Testis (tissue), 3 donors: ENCODE results near the gene ISX. TPM values are rescaled to one million over a fixed set of nuclear protein-coding genes. Genes with fewer than 3 reads are reported as not detected.

Source experiments
- DNase-seq: peaks from one replicate; pipeline ENCODE4 v3.0.0-alpha.2; 2019
- H3K27ac ChIP-seq, 2 donors: fragments of 200-600 bp; sonication (generic); one replicate each; pipeline ENCODE4 v1.5.1; 2019
- H3K27me3 ChIP-seq: fragments of 200-600 bp; sonication (generic); one replicate; pipeline ENCODE4 v1.5.1; 2019
- H3K36me3 ChIP-seq: fragments of 200-600 bp; sonication (generic); one replicate; pipeline ENCODE4 v1.5.1; 2017; ENCODE audit warnings: low read depth; ENCODE audit errors: missing control alignments
- H3K4me1 ChIP-seq: fragments of 200-600 bp; sonication (generic); one replicate; pipeline ENCODE4 v1.5.1; 2019
- H3K4me3 ChIP-seq, 2 donors: fragments of 200-600 bp; sonication (generic); one replicate each; pipeline ENCODE4 v1.5.1; 2017 to 2019
- H3K9me3 ChIP-seq: fragments of 200-600 bp; sonication (generic); one replicate; pipeline ENCODE4 v1.5.1; 2017
- CTCF ChIP-seq, 3 experiments: fragments of 450-650 bp in 2 of 3; fragments of 200-600 bp in 1 of 3; sonication (generic) in 1 of 3; IDR thresholded peaks; one replicate each; pipeline ENCODE4 v1.5.1; 2016 to 2019; ENCODE audit warnings: antibody characterized with exemption in 3 of 3, mild to moderate bottlenecking in 2 of 3, moderate library complexity in 1 of 3
- POLR2A ChIP-seq: fragments of 450-650 bp; IDR thresholded peaks from one replicate; pipeline ENCODE4 v1.6.1; 2017; ENCODE audit warnings: antibody characterized with exemption, mild to moderate bottlenecking, moderate library complexity
- WGBS, 2 donors: methylation state at CpG; one replicate each; pipeline ENCODE4 v1.1.5; 2018; 5-methylcytosine and 5-hydroxymethylcytosine counted together
- intact Hi-C: fragments of 100-400 bp; cut with DNase I; formaldehyde crosslinking; loops from one replicate; pipeline ENCODE4 v1.15.1; 2023; ENCODE audit warnings: low total_unique reads
- polyA plus RNA-seq: library from polyadenylated mRNA; stranded (reverse); fragments of 350-450 nt; fragmentation: Illumina TruSeq; extraction: RNeasy Lipid Tissue Mini Kit (QIAGEN cat#74804); gene quantifications from one replicate; pipeline ENCODE4 v1.2.3, GENCODE V29; 2014; ENCODE audit warnings: low read depth, low replicate concordance; ENCODE audit not compliant: insufficient read depth
- total RNA-seq, 2 donors: library from RNA; depleted of rRNA; stranded (reverse); fragments of >200 nt; gene quantifications; one replicate each; pipeline ENCODE4 v1.2.3, GENCODE V29; 2016

Gene ISX
- total and polyA plus RNA-seq, 3 donors from 2014 or later: not detected

- H3K9me3 ChIP-seq: no peaks in the 10 kb centered on the region
- H3K27me3 ChIP-seq: no peaks in the 10 kb centered on the region
- 63 to 85% methylated on average over 3 of the region's 3 CpGs for WGBS, 2 donors
- H3K4me1 ChIP-seq: no peaks in the 10 kb centered on the region
- intact Hi-C loops: no loop called here
- TF ChIP-seq CTCF (IDR thresholded peaks at IDR 0.05): no peak
- TF ChIP-seq POLR2A: no peak
- no peak overlapping the region for H3K27ac ChIP-seq
- no peaks in the 10 kb centered on the region for H3K36me3 ChIP-seq
- DNase-seq: no peak
- no peak overlapping the region for H3K4me3 ChIP-seq
Measured at GRCh38 chr22:35099883-35100282, 33.9 kb downstream of the ISX start.

GRCh38 chr22:35102663-35103062 lies 36.7 kb downstream of the ISX start:
- H3K4me3 ChIP-seq: no peak overlapping the region
- intact Hi-C loops: no loop called here
- TF ChIP-seq POLR2A (no peak), CTCF (IDR thresholded peaks at IDR 0.05) (no peak)
- H3K27ac ChIP-seq: no peak overlapping the region
- no peaks in the 10 kb centered on the region for H3K9me3 ChIP-seq
- H3K27me3 ChIP-seq: no peaks in the 10 kb centered on the region
- 55 to 65% methylated on average over 5 of the region's 5 CpGs for WGBS, 2 donors
- no peaks in the 10 kb centered on the region for H3K4me1 ChIP-seq
- no peak for DNase-seq
- H3K36me3 ChIP-seq: no peaks in the 10 kb centered on the region

GRCh38 chr22:35103761-35104160 lies 37.8 kb downstream of the ISX start:
- H3K36me3 ChIP-seq: no peaks in the 10 kb centered on the region
- no peaks in the 10 kb centered on the region for H3K4me1 ChIP-seq
- H3K9me3 ChIP-seq: no peaks in the 10 kb centered on the region
- H3K27me3 ChIP-seq: no peaks in the 10 kb centered on the region
- DNase-seq: no peak
- intact Hi-C loops: no loop called here
- WGBS, 2 donors: 30 to 37% methylated on average over 6 of the region's 6 CpGs
- H3K27ac ChIP-seq: no peak overlapping the region
- TF ChIP-seq CTCF (IDR thresholded peaks at IDR 0.05) (no peak), POLR2A (no peak)
- no peak overlapping the region for H3K4me3 ChIP-seq

- no peak for DNase-seq
- no peak overlapping the region for H3K27ac ChIP-seq
- 69 to 83% methylated on average over 11 of the region's 11 CpGs for WGBS, 2 donors
- no peaks in the 10 kb centered on the region for H3K27me3 ChIP-seq
- no peaks in the 10 kb centered on the region for H3K4me1 ChIP-seq
- H3K4me3 ChIP-seq: no peak overlapping the region
- H3K9me3 ChIP-seq: no peaks in the 10 kb centered on the region
- H3K36me3 ChIP-seq: no peaks in the 10 kb centered on the region
- TF ChIP-seq CTCF (IDR thresholded peaks at IDR 0.05) (no peak), POLR2A (no peak)
- intact Hi-C loops: no loop called here
Measured at GRCh38 chr22:35104491-35104890, 38.5 kb downstream of the ISX start.

- no peak for DNase-seq
- no peak for TF ChIP-seq CTCF (IDR thresholded peaks at IDR 0.05)
- TF ChIP-seq POLR2A: no peak
- intact Hi-C loops: no loop called here
- Histone ChIP-seq H3K9me3 (no peaks in the 10 kb centered on the region), H3K27me3 (no peaks in the 10 kb centered on the region), H3K27ac (no peak overlapping the region), H3K4me1 (no peaks in the 10 kb centered on the region), H3K4me3 (no peak overlapping the region), H3K36me3 (no peaks in the 10 kb centered on the region)
- 51 to 58% methylated on average over 4 of the region's 4 CpGs for WGBS, 2 donors
Measured at GRCh38 chr22:35109616-35110015, 43.7 kb downstream of the ISX start.
